A673 (cell line): Measurements from ENCODE around the gene CHMP2B. TPM values are rescaled to one million over a fixed set of nuclear protein-coding genes. Genes with fewer than 3 reads are reported as not detected.

Source experiments
- BruUV-seq: library from RNA; stranded (reverse); fragments of 400-500 nt; replicated peaks from 2 replicates; lab custom pipeline; 2021; lab: Mats Ljungman, UMichigan
- CTCF ChIA-PET: fragments of 300-600 bp; sonication (Branson Sonifier 250); formaldehyde crosslinking; loops from one replicate; lab custom pipeline; 2022; ENCODE audit warnings: antibody characterized with exemption; lab: Charles Lee
- POLR2A ChIA-PET: fragments of 300-600 bp; sonication (Branson Sonifier 250); formaldehyde crosslinking; loops from one replicate; lab custom pipeline; 2022; ENCODE audit warnings: antibody characterized with exemption; ENCODE audit not compliant: low non-redundant PET; lab: Charles Lee
- DNase-seq: peaks from one replicate; pipeline ENCODE4 v3.0.0-alpha.2; 2015; ENCODE audit warnings: low spot score
- H3K27ac ChIP-seq: fragments of 200-600 bp; sonication (generic); 2 replicates; pipeline ENCODE4 v1.5.1; 2016; ENCODE audit warnings: mixed run types, low read depth, mild to moderate bottlenecking, mixed read lengths, antibody characterized with exemption, low read length; ENCODE audit not compliant: poor library complexity, severe bottlenecking
- H3K27me3 ChIP-seq: fragments of 200-600 bp; sonication (generic); replicated peaks from 2 replicates; pipeline ENCODE4 v1.6.1; 2017; ENCODE audit warnings: mixed run types, low read depth, mild to moderate bottlenecking, mixed read lengths, antibody characterized with exemption, low read length; ENCODE audit not compliant: insufficient read depth, poor library complexity
- H3K36me3 ChIP-seq: fragments of 200-600 bp; sonication (generic); 2 replicates; pipeline ENCODE4 v1.6.1; 2016; ENCODE audit warnings: mixed run types, mild to moderate bottlenecking, mixed read lengths, antibody characterized with exemption, low read length; ENCODE audit not compliant: insufficient read depth, poor library complexity, severe bottlenecking
- H3K4me1 ChIP-seq: fragments of 200-600 bp; sonication (generic); 2 replicates; pipeline ENCODE4 v1.6.1; 2017; ENCODE audit warnings: mixed run types, mild to moderate bottlenecking, mixed read lengths, antibody characterized with exemption, low read length; ENCODE audit not compliant: insufficient read depth, poor library complexity, severe bottlenecking
- H3K4me3 ChIP-seq: fragments of 200-600 bp; sonication (generic); 2 replicates; pipeline ENCODE4 v1.5.1; 2016; ENCODE audit warnings: low read depth, mixed run types, mild to moderate bottlenecking, mixed read lengths, low read length; ENCODE audit not compliant: poor library complexity, severe bottlenecking
- H3K9me3 ChIP-seq: fragments of 200-600 bp; sonication (generic); 2 replicates; pipeline ENCODE4 v1.6.1; 2016; ENCODE audit warnings: mixed run types, low read depth, mild to moderate bottlenecking, mixed read lengths, antibody characterized with exemption, low read length; ENCODE audit not compliant: poor library complexity, severe bottlenecking
- EZH2 ChIP-seq: fragments of 200-600 bp; sonication (generic); IDR thresholded peaks from 2 replicates; pipeline ENCODE4 v1.6.1; 2017; ENCODE audit warnings: borderline replicate concordance, low read depth, mild to moderate bottlenecking, mixed read lengths, antibody characterized with exemption, low read length; ENCODE audit not compliant: poor library complexity, severe bottlenecking
- intact Hi-C: fragments of 100-400 bp; cut with micrococcal nuclease; formaldehyde crosslinking; loops from one replicate; pipeline ENCODE4 v1.10.0; 2022; ENCODE audit not compliant: unreplicated experiment
- total RNA-seq: library from RNA; stranded (reverse); gene quantifications from 2 replicates; pipeline ENCODE4 v1.2.3, GENCODE V29; 2021
- TF ChIP-seq, protein P1 (sequence below): fragments of 300-800, 200-600 bp; sonication (generic); conservative IDR thresholded peaks from 2 replicates; pipeline ENCODE4 v1.5.1; 2017; ENCODE audit warnings: low read depth, mild to moderate bottlenecking, antibody characterized with exemption, low read length, moderate library complexity, mixed read lengths

The CHMP2B gene
- total RNA-seq, 1 experiment from 2014 or later: 33.7 TPM

DNA sequence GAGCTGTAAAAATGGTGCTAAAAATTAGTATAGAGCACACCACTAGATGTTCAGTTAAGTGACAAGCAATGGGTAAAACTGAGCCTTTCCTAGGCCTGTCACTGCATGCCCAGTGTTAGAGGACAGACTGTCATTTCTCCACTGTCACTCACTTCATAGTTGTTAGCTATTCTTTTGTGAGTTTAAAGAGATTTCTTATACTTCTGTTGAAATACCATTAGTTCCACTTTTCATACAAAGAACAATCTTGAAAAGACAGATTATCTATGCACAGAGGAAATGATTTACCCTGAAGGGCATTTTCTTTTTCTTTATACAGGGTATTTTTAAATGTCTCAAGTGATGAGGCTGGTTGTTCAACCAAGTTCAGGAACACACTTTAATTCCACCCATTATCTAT, 28.3 kb upstream of the CHMP2B start:
- peak; percentile 81 for DNase-seq
- no TSS peak for BruUV-seq
- CTCF ChIA-PET: interaction anchor here (0.6 kb wide), 1 partner anchor 229 kb away, joined by 4 read pairs; no protein-coding TSS in a partner anchor
- peaks cover 16% of the 10 kb centered on the region for H3K27me3 ChIP-seq
- no peaks in the 10 kb centered on the region for H3K36me3 ChIP-seq
- H3K4me1 ChIP-seq: peaks cover 23% of the 10 kb centered on the region
- POLR2A ChIA-PET: no interaction called here
- intact Hi-C loops: no loop called here
- H3K4me3 ChIP-seq: no peak overlapping the region
- no peak for TF ChIP-seq EZH2
- TF ChIP-seq, protein P1, sequence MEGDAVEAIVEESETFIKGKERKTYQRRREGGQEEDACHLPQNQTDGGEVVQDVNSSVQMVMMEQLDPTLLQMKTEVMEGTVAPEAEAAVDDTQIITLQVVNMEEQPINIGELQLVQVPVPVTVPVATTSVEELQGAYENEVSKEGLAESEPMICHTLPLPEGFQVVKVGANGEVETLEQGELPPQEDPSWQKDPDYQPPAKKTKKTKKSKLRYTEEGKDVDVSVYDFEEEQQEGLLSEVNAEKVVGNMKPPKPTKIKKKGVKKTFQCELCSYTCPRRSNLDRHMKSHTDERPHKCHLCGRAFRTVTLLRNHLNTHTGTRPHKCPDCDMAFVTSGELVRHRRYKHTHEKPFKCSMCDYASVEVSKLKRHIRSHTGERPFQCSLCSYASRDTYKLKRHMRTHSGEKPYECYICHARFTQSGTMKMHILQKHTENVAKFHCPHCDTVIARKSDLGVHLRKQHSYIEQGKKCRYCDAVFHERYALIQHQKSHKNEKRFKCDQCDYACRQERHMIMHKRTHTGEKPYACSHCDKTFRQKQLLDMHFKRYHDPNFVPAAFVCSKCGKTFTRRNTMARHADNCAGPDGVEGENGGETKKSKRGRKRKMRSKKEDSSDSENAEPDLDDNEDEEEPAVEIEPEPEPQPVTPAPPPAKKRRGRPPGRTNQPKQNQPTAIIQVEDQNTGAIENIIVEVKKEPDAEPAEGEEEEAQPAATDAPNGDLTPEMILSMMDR: no peak
- peaks cover 16% of the 10 kb centered on the region for H3K9me3 ChIP-seq
- H3K27ac ChIP-seq: no peak overlapping the region

DNA sequence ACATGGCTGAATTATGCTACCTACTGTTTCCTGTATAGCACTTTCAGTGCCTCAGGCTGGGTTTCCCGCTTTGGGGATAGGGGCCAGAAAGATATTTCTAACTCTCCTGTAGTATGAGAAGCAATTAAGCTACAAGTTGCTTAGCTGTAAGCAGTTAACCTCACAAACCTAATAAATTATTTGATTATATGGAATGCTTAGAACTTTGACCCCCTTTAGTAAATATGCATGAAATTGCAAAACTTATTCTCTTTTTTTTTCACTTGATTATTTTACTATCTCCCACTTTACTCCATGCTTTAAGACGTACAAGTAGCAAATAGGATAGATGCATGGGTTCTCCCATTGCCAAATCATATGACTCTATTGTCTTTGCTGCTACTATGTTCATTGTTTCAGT, 27.5 kb upstream of the CHMP2B start:
- ChIA-PET CTCF (no interaction called here), POLR2A (no interaction called here)
- no TSS peak for BruUV-seq
- DNase-seq: no peak
- no peak for TF ChIP-seq EZH2
- TF ChIP-seq, protein P1: no peak
- Histone ChIP-seq H3K9me3 (peaks cover 16% of the 10 kb centered on the region), H3K4me3 (no peak overlapping the region), H3K27ac (no peak overlapping the region), H3K4me1 (peaks cover 23% of the 10 kb centered on the region), H3K36me3 (no peaks in the 10 kb centered on the region), H3K27me3 (peaks cover 16% of the 10 kb centered on the region)
- intact Hi-C loops: no loop called here

DNA sequence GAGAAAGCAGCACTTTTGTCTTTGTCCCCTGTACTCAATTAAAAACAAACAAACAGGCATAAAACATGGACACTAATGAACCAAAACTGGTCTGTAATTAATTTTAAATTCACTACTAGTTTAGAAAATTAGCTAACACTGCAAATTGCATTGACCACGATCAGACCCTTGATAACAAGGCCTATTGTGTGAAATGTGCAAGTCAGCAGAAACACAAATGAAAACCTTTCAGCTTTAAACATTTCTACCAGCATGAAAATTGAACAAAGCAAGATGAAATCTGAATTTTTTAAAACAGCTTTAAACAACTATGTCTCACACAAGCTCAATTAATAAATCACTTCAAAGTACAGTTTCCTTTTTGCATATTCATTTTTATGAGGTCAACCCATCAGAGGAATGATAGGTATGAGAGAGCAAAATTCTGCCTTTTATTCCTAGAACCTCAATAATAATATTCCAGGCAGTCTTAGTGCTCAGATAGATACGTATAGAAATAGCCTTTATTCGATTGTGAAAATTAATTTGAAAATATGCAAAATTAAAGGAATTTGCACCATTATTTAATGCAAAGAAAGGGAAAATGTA, 27.0 kb upstream of the CHMP2B start:
- H3K4me1 ChIP-seq: peaks cover 23% of the 10 kb centered on the region
- H3K9me3 ChIP-seq: peaks cover 11% of the 10 kb centered on the region
- POLR2A ChIA-PET: no interaction called here
- H3K4me3 ChIP-seq: no peak overlapping the region
- no peak overlapping the region for H3K27ac ChIP-seq
- H3K36me3 ChIP-seq: no peaks in the 10 kb centered on the region
- intact Hi-C loops: no loop called here
- TF ChIP-seq EZH2: no peak
- TF ChIP-seq, protein P1: no peak
- H3K27me3 ChIP-seq: peaks cover 16% of the 10 kb centered on the region
- CTCF ChIA-PET: no interaction called here
- peak; percentile 34 for DNase-seq
- no TSS peak for BruUV-seq
